ENCODE measurements around the gene BRD3.

DNA sequence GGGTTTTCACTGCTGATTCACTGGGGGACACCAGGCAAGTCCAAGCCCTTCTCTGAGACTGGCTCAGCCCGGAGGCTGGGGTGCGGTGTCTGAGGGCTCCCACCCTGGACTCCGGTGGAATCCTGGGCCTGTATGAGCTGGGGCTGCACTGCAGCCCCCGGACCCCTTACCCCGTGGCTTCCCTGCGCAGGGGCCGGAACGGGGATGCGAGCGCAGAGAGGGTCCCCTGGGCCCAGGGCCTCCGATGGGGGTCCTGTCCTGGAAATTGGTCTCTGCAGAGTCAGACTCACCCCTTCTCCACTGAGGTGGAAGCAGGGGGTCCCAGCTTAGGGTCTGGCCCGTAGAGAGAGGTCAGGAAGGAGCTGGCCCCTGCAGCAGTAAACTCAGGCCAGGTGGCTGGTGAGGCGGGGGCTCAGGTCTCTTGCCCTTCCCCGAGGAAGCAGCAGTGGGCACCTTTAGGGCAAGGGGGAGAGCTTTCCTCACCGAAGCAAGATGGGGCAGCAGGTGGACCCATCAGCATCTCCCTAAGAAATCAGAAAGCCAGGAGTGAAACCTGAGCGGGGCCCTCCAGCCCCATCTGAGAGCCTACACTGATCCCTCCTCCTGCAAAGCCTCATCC lies 74.1 kb downstream of the BRD3 start:
- no peak for TF ChIP-seq EZH2 (IDR thresholded peaks at IDR 0.05; ENCODE audit: borderline replicate concordance, low read depth, low read length, poor library complexity, severe bottlenecking)
- TF ChIP-seq, protein P1, sequence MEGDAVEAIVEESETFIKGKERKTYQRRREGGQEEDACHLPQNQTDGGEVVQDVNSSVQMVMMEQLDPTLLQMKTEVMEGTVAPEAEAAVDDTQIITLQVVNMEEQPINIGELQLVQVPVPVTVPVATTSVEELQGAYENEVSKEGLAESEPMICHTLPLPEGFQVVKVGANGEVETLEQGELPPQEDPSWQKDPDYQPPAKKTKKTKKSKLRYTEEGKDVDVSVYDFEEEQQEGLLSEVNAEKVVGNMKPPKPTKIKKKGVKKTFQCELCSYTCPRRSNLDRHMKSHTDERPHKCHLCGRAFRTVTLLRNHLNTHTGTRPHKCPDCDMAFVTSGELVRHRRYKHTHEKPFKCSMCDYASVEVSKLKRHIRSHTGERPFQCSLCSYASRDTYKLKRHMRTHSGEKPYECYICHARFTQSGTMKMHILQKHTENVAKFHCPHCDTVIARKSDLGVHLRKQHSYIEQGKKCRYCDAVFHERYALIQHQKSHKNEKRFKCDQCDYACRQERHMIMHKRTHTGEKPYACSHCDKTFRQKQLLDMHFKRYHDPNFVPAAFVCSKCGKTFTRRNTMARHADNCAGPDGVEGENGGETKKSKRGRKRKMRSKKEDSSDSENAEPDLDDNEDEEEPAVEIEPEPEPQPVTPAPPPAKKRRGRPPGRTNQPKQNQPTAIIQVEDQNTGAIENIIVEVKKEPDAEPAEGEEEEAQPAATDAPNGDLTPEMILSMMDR (conservative IDR thresholded peaks at IDR 0.05; ENCODE audit: low read depth, low read length): no peak

Measured in A673 (cell line).